Subcutaneous abdominal adipose tissue (tissue), 5 donors: ENCODE measurements around the gene ITGBL1.

Source experiments
- H3K27ac ChIP-seq: one replicate; pipeline ENCODE4 v1.7.0; 2013; ENCODE audit warnings: low read depth, mild to moderate bottlenecking, inconsistent platforms, low read length, moderate library complexity
- H3K27me3 ChIP-seq, 5 donors: one replicate each; pipeline ENCODE4 v1.7.0; 2013; ENCODE audit warnings: low read length in 5 of 5, inconsistent platforms in 1 of 5; ENCODE audit not compliant: control insufficient read depth in 5 of 5, insufficient read depth in 4 of 5
- H3K36me3 ChIP-seq, 5 donors: one replicate each; pipeline ENCODE4 v1.7.0; 2013; ENCODE audit warnings: low read length in 5 of 5; ENCODE audit not compliant: control insufficient read depth in 5 of 5, insufficient read depth in 5 of 5
- H3K4me1 ChIP-seq, 5 donors: one replicate each; pipeline ENCODE4 v1.7.0; 2013; ENCODE audit warnings: low read length in 5 of 5, mild to moderate bottlenecking in 3 of 5, moderate library complexity in 1 of 5; ENCODE audit not compliant: control insufficient read depth in 5 of 5, insufficient read depth in 5 of 5
- H3K4me3 ChIP-seq, 5 donors: one replicate each; pipeline ENCODE4 v1.7.0; 2013; ENCODE audit warnings: low read length in 5 of 5, low read depth in 1 of 5
- H3K9ac ChIP-seq, 5 donors: one replicate each; pipeline ENCODE4 v1.7.0; 2013; ENCODE audit warnings: low read length in 5 of 5, mild to moderate bottlenecking in 4 of 5, moderate library complexity in 3 of 5
- H3K9me3 ChIP-seq, 5 donors: one replicate each; pipeline ENCODE4 v1.7.0; 2013; ENCODE audit warnings: low read length in 5 of 5; ENCODE audit not compliant: control insufficient read depth in 5 of 5
- donor health status: healthy.
- donor health status: healthy.
- donor health status: healthy.
- donor health status: healthy.
- donor health status: healthy.

The ITGBL1 gene

GRCh38 chr13:101575581-101575980 lies 123.1 kb downstream of the ITGBL1 start:
- no peaks in the 10 kb centered on the region for H3K9me3 ChIP-seq
- H3K4me1 ChIP-seq: no peaks in the 10 kb centered on the region
- no peak overlapping the region for H3K4me3 ChIP-seq
- H3K36me3 ChIP-seq: no peaks in the 10 kb centered on the region
- no peak overlapping the region for H3K9ac ChIP-seq
- no peak overlapping the region for H3K27ac ChIP-seq
- H3K27me3 ChIP-seq: no peaks in the 10 kb centered on the region

GRCh38 chr13:101576455-101576854 lies 124.0 kb downstream of the ITGBL1 start:
- Histone ChIP-seq H3K36me3 (no peaks in the 10 kb centered on the region), H3K27ac (no peak overlapping the region), H3K9ac (no peak overlapping the region), H3K4me3 (no peak overlapping the region), H3K4me1 (no peaks in the 10 kb centered on the region), H3K27me3 (no peaks in the 10 kb centered on the region), H3K9me3 (no peaks in the 10 kb centered on the region)

GRCh38 chr13:101576977-101577376 lies 124.5 kb downstream of the ITGBL1 start:
- H3K9ac ChIP-seq: no peak overlapping the region
- H3K27ac ChIP-seq: no peak overlapping the region

GRCh38 chr13:101579281-101579802 lies 126.9 kb downstream of the ITGBL1 start:
- no peaks in the 10 kb centered on the region for H3K9me3 ChIP-seq
- H3K9ac ChIP-seq: no peak overlapping the region
- no peak overlapping the region for H3K4me3 ChIP-seq
- no peaks in the 10 kb centered on the region for H3K4me1 ChIP-seq
- H3K27ac ChIP-seq: no peak overlapping the region
- no peaks in the 10 kb centered on the region for H3K36me3 ChIP-seq
- no peaks in the 10 kb centered on the region for H3K27me3 ChIP-seq

More at GRCh38 chr13:101576977-101577376, 124.5 kb downstream of the ITGBL1 start:
- no peaks in the 10 kb centered on the region for H3K9me3 ChIP-seq
- no peak overlapping the region for H3K4me3 ChIP-seq
- H3K27me3 ChIP-seq: no peaks in the 10 kb centered on the region
- H3K4me1 ChIP-seq: no peaks in the 10 kb centered on the region
- H3K36me3 ChIP-seq: no peaks in the 10 kb centered on the region

- Histone ChIP-seq H3K27me3 (no peaks in the 10 kb centered on the region), H3K27ac (no peak overlapping the region), H3K9ac (no peak overlapping the region), H3K9me3 (no peaks in the 10 kb centered on the region), H3K36me3 (no peaks in the 10 kb centered on the region), H3K4me3 (no peak overlapping the region), H3K4me1 (no peaks in the 10 kb centered on the region)
Observed at GRCh38 chr13:101584331-101584730, 131.9 kb downstream of the ITGBL1 start.

- Histone ChIP-seq H3K9me3 (no peaks in the 10 kb centered on the region), H3K36me3 (no peaks in the 10 kb centered on the region), H3K9ac (no peak overlapping the region), H3K4me1 (no peaks in the 10 kb centered on the region), H3K27me3 (no peaks in the 10 kb centered on the region), H3K27ac (no peak overlapping the region), H3K4me3 (no peak overlapping the region)
Observed at GRCh38 chr13:101590479-101590878, 138.0 kb downstream of the ITGBL1 start.

- Histone ChIP-seq H3K9me3 (no peaks in the 10 kb centered on the region), H3K27me3 (no peaks in the 10 kb centered on the region), H3K9ac (no peak overlapping the region), H3K4me3 (no peak overlapping the region), H3K36me3 (no peaks in the 10 kb centered on the region), H3K4me1 (no peaks in the 10 kb centered on the region), H3K27ac (no peak overlapping the region)
Observed at GRCh38 chr13:101594936-101595335, 142.5 kb downstream of the ITGBL1 start.

GRCh38 chr13:101596803-101597202 lies 144.3 kb downstream of the ITGBL1 start:
- Histone ChIP-seq H3K4me1 (no peaks in the 10 kb centered on the region), H3K9me3 (no peaks in the 10 kb centered on the region), H3K36me3 (no peaks in the 10 kb centered on the region), H3K27me3 (no peaks in the 10 kb centered on the region), H3K9ac (no peak overlapping the region), H3K27ac (no peak overlapping the region), H3K4me3 (no peak overlapping the region)

- H3K4me1 ChIP-seq: no peaks in the 10 kb centered on the region
- H3K36me3 ChIP-seq: no peaks in the 10 kb centered on the region
- H3K4me3 ChIP-seq: no peak overlapping the region
- no peak overlapping the region for H3K9ac ChIP-seq
- H3K27me3 ChIP-seq: no peaks in the 10 kb centered on the region
- no peak overlapping the region for H3K27ac ChIP-seq
- no peaks in the 10 kb centered on the region for H3K9me3 ChIP-seq
Observed at GRCh38 chr13:101611491-101612475, 159.3 kb downstream of the ITGBL1 start.

GRCh38 chr13:101612735-101613134 lies 160.3 kb downstream of the ITGBL1 start:
- no peaks in the 10 kb centered on the region for H3K27me3 ChIP-seq
- H3K4me3 ChIP-seq: no peak overlapping the region
- no peak overlapping the region for H3K9ac ChIP-seq
- no peaks in the 10 kb centered on the region for H3K4me1 ChIP-seq
- no peaks in the 10 kb centered on the region for H3K9me3 ChIP-seq
- no peak overlapping the region for H3K27ac ChIP-seq
- no peaks in the 10 kb centered on the region for H3K36me3 ChIP-seq
